8988T (cell line): ENCODE measurements around the gene ADGRB3.

Experiments used
- DNase-seq: peaks from one replicate; pipeline ENCODE4 v3.0.0; 2011

ADGRB3 gene

GRCh38 chr6:68709882-68710281 lies 74.8 kb downstream of the ADGRB3 start:
- no peak for DNase-seq

GRCh38 chr6:68710496-68710895 lies 75.4 kb downstream of the ADGRB3 start:
- no peak for DNase-seq

GRCh38 chr6:68710916-68711315 lies 75.8 kb downstream of the ADGRB3 start:
- no peak for DNase-seq

- DNase-seq: no peak
Measured at GRCh38 chr6:68711386-68712000, 76.4 kb downstream of the ADGRB3 start.

DNA sequence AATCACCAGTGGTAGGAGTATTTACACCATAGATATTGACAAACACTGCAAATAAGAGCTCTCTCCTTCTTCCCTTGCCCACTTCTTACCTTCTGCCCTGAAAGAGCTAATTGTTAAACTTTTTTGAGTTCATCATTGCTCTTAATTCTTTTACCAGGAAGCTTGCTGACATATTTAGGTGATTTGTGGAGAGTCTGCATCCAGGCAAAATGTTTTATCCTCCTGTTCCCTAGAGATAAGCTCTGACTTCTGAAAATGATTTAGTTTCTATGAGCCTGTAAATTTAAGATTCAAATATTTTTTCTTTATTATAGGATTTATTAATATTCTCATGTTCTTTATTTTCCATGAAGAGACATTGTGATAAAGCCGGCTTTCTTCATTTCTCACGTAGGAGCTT lies 81.5 kb downstream of the ADGRB3 start:
- DNase-seq: no peak

GRCh38 chr6:68718385-68719073 lies 83.4 kb downstream of the ADGRB3 start:
- DNase-seq: no peak

GRCh38 chr6:68719761-68720160 lies 84.7 kb downstream of the ADGRB3 start:
- DNase-seq: no peak

DNA sequence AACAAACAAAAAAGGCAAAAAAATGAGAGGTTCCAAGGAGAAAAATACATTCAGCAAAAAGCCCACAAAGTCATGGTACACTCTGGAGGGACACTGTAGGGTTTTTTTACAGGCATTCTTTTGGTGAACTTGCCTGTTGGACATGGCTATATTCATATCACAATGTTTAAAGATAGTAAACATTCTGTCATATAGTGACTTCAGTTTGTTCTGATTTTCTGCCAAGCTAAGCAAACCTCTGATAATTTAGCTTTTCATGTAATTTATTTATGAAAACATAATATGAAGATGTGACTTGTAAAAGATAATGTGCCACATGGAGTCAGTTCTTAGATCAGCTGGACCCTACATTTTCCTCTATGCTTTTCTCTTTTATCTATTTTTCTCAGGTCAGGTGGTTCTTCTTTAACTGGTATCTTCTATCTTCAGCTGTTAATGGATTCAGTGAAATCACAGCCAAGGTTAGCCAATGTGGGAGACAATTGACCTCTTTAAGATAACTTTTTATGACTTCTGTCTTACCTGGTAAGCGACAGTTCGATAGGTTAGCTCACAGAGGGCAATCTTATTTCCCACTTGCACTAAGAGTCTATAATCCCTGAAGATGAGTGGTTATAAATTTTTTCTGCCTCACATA lies 87.9 kb downstream of the ADGRB3 start:
- no peak for DNase-seq

DNA sequence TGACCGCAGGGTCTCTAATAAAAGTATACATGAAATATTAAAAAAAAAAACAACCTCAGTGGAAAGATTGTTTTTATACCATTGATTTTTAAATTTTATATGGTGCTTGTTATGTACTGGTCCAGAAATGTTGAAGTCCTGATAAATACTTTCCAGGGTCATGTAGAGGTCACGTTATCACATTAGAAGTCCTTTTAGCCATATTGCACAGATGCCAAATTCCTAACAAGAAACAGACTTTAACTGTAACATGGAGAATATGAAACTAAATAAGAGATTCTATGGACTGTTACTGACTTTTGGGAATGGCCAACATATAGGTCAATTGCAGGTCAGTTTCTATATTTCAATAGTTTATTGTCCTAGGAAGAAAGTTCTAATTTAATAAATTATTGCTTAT lies 89.0 kb downstream of the ADGRB3 start:
- DNase-seq: no peak

GRCh38 chr6:68726337-68726736 lies 91.3 kb downstream of the ADGRB3 start:
- no peak for DNase-seq

DNA sequence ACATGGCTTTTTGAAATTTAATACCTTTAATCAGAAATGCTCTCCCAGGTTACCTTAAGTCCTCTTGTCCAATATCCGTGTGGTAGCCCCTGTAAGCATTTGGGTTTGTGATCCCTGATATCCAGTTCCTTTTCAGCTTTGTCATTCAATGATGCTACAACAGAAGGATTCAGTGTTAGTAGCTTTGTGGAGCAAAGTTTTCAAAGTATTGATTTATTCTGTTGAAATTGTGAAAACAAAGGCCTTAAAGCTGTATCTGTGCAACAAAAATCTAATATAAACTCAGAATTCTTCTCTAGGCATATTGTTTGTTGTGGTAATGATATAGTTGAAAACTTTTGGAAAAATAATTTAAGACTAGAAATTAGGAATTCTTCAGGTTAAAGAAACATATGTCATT lies 91.9 kb downstream of the ADGRB3 start:
- DNase-seq: no peak

DNA sequence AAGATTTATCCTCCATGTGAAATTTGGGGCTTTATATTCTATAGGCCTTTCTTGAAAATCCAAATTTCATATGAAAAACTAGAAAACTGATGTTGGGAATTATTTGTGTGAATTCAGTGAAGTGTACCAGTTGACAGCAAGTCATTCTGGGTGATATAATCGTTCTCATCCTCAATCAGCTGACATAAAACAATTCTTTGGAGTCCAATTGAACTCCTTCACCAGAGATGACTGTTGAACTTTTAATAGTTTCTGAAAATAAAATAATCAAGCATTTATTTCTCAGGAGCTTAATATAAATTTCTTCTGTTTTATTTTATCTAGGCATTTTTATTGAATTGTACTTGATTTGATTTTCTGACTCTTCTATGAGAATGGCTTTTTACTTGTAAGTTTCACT lies 92.6 kb downstream of the ADGRB3 start:
- DNase-seq: no peak

- DNase-seq: no peak
Measured at GRCh38 chr6:68728159-68728979, 93.3 kb downstream of the ADGRB3 start.

- DNase-seq: no peak
Measured at GRCh38 chr6:68729377-68729903, 94.4 kb downstream of the ADGRB3 start.

- DNase-seq: no peak
Measured at GRCh38 chr6:68730291-68731054, 95.4 kb downstream of the ADGRB3 start.

DNA sequence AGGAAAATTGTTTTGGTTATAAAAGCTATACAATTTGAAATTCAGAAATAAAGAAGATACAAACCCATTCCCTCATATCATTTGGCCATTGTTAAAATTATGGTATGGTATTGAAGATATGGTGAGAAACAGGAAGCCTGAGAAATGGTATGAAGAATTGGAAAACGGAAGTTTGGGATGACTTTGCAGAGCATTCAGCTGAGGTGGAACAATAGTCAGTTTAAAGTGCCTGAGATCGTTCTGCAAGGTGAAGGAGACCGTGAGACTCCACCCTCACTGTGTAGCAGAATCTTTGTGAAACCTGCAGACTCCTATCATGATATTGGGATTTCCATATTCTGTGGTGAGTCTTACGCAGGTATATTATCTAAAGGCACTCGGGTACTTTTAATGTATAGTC lies 97.3 kb downstream of the ADGRB3 start:
- DNase-seq: no peak

DNA sequence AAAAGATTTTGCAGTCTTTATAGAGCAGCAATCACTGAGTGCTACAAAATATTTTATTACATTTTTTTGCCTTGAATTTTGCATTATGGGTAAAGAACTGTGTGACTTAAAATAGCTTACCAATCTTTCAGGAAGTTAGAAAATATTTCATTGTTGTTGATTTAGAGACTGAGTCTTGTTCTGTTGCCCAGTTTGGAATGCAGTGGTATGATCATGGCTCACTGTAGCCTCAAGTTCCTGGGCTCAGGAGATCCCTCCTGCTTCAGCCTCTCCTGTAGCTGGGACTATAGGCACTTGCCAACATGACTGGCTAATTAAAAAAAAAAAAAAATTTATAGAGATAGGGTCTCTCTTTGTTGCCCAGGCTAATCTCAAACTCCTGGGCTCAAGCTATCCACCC lies 100.8 kb downstream of the ADGRB3 start:
- no peak for DNase-seq

GRCh38 chr6:68737061-68737460 lies 102.0 kb downstream of the ADGRB3 start:
- no peak for DNase-seq

- no peak for DNase-seq
Measured at GRCh38 chr6:68738039-68738438, 103.0 kb downstream of the ADGRB3 start.

DNA sequence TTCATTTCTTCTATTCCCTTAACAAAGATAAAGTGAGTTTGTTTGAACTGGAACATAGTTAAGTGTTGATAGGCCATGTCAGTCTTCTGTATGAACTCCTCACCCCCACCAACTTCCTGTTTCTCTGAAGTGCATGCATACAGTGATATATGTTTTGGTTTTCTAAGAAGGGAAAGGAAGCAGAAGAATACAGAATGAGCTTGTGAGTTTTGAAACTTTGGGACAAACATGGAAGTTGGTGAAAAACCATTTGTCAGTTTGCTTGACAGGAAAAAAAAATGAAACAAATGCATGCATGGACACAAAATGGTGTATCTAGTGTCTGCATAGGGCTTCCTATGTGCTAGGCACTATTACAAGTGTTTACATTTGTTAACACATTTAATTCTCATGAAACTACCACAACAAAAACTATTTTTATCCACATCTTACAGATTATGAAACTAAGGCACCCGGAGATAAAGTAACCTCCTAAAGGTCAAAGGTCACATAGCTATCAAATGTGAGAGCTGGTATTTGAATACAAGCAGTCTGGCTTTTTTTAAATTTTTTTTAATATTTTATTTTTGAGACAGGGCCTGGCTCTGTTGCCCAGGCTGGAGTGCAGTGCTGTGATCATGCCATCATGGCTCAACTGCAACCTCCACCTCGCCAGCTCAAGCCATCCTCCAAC lies 105.9 kb downstream of the ADGRB3 start:
- no peak for DNase-seq

GRCh38 chr6:68741501-68742386 lies 106.7 kb downstream of the ADGRB3 start:
- no peak for DNase-seq
